ENCODE data around the gene MAP2K5.
A peak's percentile ranks its signal among the peaks of the same experiment; 100 is the strongest.

Gene MAP2K5

DNA sequence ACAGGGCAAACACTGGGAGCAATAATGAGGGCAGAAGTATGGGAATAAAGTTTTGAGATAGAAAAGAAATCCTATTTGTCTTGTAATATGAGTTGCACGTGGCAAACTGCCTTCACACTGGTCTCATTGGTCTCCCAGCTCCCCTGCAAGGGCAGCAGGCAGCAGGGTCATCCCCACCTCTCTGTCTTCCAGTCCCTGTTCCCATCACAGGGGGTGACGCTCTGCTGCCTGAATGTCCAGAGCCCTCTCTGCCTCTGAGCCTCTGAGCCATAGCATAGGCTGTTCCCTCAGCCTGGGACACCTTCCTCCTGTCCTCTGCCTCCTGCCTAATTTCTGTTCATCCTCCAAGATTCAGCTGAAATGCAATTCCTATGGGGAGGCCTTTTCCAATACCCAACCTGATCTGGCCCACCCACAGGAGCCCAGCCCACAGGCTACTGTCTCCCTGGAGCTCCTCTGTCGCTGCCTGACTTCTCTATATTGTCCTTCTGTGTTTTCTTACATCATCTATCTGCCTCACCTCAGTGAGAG lies 270.7 kb downstream of the MAP2K5 start:
- DNase-seq, result no peak

DNA sequence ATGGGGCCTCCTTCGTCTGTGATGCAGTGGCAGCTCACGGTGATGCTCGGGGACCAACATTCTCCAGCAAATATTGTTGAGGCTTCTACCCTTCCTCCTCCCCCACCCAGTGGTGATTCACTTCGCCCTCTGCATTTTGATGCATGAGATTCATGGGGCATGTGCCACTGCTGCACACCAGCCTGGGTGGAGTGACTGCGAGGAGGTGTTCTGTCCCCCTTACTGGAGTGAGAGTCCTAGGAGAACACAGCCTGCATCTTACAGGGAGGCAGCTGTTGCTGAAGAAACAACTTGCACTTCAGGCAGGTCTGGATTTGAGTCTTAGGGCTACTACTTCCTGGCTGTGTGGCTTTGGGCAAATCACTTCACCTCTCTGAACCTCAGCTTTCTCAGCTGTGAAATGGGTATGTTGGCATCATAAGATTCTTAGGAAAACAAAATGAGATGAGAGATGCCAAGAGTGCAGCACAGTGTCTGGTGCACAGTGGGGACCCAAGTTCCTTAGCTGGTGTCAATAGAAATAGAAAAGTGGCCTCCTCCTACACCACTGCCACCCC lies 272.6 kb downstream of the MAP2K5 start:
- DNase-seq, result no peak

DNA sequence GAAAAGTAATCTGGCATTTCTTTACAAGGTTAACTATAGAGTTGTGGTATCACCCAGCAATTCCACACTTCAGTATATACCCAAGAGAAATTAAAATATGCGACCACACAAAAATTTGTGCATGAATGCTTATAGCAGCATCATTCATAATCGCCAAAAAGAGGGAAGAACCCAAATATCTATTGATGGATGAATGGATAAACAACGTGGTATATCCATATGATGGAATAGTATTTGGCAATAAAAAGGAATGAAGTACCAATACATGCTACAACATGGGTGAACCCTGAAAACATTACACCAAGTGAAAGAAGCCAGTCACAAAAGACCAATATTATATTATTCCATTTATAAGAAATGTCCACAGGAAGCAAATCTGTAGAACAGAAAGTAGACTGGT lies 274.2 kb downstream of the MAP2K5 start:
- no peak for DNase-seq

DNA sequence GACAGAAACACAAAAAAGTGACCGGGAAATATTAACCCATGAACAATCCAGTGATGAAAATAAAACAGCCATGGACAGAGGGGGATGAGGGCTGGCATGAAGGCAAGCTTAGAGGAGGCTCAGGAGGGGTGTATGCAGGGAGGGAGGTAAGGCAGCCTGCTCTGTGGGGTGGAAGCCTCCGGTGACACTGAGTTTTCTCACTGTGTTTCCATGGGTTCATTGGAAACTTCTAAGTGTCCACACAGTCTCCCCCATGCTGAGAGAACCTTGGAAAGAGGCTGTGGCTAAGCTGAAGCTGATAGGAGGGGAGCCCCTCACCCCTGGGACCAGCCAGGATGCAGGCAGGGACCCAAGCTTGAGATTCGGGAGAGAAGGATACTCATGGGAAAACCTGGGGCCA lies 276.0 kb downstream of the MAP2K5 start:
- no peak for DNase-seq

DNA sequence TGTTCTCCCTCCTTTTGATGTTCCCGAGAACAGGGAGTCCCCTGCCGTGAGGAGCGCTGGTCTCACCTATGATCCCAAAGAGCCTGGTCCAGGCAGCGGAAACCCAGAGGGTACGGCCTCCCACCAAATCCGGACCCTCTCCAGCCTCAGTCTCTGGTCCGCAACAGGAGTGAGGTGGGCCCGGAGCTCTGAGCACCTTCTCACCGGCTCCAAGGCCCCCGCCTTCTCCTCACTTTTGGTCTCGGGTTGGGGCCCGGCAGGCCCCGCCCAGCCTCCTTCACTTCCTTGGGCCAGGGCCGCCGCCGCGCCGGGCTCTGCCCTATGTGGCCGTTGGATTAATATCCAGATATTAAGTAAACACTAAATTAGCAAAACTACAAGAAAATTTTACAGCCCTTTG lies 277.1 kb downstream of the MAP2K5 start:
- no peak for DNase-seq

DNA sequence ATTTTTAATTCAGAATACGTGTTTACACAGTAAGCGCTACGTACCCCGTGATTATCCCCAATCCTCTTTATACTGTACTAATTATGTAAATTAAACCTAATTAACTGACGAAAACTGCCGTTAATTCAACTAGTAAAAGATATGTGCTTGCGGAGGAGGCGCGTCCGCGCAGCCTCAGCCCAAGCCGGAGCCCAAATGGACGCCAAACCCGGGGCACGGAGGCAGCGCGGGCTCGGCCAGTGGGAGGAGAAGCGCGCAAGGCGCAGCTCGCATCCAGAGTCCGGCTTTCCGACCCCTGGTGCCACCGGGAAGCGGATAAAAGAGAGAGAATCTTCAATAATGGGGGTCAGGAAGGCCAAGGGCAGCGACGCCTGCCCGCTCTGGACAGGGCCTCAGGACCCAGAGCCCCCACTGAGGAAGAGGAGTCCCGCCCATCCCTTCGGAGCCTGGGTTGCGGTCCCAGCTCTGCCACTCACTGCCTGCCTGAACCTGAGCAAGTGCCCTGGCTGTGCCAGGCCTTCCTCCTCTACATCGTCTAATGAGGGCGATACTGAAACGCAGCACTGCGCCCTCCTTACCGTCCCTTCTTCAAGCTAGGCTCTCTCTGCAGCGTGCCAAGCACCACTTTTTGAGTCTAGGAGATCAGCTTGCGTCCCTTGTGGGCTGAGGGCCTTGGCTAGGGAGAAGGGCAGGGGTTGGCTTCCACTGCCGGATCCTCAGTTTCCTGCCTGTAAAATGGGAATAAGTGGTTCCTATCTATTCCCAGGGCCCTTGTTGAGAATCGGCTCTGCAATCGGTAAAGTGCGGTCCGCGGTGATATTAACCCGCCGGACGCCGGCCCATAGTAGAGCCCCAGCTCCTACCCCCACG lies 277.9 kb downstream of the MAP2K5 start:
- no peak for DNase-seq

DNA sequence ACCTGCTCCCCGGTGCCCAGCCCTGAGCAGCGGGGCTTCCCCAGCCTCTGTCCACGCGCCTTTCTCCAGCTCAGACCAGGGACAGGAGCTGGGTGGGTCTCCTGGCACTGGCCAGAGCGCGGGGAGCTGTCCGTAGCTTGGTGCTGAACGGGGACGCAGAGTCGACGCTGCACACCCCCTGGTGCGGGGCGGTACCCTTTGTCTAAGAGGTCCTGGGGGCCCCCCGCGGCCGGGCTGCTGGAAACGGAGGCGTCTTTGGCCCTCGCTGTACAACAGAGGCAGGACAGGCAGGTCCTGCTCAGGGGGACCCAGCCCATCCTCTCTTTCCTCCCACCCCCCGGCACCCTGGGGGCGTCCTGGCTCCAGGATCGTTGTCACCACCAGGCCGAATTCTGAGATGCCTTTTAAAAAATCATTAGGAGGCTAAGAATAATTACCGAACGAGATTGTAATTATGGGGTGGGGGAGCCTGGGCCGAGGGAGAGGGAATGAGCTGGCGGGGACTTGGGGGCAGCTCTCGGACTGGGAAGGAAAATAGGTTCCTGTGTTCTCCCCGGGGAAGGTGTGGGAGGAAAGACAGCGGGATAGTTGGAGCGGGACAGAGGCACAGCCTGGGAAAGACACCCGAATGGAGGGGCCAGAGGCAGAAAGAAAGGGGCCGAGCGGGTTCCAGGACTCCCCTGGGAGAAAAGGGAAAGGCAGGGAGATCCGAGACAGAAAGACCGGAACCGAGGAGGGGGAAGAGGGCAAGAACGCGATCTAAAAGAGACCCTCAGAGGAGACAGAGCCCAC lies 278.7 kb downstream of the MAP2K5 start:
- DNase-seq, result peak; percentile 12

DNA sequence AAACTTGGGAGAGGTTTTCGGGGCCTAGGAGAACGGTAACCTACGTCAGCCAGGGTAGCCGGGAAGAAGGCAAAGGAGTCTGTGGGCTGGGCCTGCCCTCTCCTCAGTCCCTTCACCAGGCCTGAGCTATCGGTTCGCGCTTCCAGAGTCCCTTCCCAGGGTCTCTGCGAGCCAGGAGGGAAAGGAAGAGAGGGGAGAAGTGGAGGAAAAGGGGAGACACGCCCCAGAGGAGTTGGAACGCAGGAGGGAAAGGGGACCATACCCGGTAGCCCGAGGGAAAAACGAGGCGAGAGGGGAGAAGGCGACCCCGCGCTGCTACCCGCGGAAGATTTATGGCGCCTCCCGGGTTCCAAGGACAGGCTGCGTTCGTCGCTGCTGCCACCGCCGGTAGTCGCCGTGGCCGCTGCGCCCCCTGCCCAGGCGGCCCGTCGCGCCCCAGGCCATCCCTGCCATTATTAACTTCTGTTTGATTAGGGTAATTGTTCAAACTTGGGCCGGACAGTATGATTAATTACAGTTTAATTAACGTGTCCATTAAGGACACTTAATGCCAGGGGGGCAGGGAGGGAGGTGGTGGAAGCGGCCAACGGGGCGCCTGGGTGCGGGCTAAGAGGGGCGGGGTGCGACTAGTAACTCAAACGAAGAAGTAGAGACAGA lies 279.4 kb downstream of the MAP2K5 start:
- DNase-seq, result no peak

DNA sequence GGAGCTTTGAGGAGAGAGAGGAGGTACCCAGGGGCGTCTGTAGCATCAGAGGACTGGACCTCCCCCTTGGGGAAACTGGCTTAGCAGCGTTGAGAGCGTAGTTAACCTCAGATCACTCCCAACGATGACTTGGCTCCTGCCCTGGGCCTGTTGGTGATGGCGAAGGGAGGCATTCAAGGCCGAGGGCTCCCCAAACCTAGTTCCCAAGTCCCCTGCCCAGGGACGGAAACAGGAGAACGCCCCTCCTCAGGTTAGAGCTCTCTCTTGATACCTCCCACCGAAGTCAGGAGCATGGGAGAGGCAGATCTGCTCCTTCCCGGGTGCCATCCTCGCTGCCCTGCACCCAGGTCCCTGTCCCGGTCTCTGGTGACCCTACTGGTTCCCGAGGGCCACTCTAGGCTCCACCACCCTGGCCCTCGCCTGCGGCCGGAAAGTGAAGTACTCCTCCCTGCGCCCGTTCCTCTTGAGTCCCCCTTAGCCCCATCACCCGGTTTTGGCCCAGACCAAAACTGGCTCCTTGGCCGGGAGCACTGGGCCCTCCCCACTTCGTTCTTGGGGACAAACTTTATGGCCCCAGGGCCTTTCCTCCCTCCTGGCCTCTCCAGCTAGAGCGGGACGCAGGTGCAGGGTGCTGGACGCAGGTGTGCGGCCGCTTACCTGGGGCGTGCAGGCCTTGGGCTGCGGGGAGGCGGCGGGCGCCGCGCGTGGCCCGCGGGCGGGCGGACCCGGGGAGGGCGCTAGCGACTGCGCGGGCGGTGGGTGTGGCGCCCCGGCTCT lies 280.2 kb downstream of the MAP2K5 start:
- DNase-seq, result no peak

DNA sequence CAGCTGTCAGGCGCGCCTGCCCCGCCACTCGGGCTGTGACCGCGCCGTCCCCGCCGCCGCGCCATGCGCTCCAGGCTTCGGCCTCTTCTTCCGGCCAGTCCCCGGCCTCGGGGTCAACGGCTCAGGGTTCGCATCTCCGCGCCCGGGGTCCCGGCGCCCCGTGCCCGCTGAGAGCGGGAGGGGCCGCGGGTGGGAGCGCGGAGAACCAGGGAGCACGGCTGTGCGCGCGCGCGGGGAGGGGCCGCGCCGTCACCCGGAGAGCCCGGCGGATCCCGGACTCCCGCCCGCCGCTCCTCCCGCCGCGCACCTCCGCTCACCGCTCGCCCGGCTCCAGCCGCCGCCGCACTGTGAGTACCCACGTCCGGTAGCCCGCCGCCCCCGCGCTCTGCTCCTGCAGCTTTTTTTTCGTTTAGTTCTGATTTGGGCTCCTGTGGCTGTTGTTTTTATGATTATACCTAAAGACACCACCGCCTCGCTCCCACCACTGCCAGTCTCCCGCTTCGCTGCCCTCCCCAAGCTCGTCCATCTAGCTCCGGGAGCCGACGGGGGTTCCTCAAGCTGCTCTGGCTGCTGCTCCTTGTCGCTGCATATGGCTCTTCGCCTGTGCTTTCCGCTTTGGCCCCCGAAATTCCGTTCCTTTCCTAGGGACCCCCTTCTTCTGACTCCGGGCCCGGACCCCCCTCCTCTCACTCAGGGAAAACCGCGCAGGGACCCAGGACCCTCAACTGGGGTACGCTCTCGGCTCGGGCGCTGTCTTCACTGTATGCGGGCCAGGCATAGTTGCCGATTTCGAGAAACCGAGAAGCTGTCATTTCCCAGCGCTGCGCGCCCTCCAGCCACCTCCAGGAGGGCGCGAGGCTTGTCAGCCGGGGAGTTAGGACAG lies 281.1 kb downstream of the MAP2K5 start:
- no peak for DNase-seq

DNA sequence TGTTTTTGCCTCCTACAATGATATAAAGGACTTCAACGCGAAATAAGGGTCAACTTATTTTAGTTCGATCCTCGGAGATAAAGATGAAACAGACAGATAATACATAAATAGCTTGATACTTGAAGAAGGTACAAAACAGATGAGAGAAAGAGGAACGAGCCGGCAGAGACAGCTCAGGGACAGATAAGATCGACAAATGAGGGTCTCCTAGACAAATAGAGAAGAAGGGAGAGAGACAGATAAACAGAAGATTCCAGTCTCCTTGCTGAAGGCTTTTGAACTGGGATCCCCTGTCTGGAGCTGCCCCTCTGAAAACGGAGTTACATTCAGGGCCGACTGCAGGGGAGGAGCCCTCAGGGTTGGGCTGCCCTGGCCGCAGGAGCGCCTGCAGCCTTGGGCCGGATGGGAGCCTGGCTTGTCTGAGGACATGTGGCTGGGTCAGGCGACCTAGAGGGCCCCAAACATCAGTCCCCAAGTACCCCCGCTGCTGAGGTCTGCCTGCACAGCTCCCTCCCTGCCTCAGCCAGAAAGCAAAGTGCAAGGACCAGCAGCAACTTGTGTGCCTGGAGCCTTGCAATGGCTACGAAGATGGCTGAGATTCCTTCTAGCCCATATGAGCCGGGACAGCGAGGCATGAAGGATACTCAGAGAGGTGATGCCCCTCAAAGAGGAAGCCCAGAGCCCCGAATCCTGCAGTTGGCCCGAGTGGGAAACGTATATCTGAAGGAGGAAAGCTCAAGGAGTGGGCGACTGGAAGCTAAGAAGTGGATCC lies 281.9 kb downstream of the MAP2K5 start:
- DNase-seq, result no peak

DNA sequence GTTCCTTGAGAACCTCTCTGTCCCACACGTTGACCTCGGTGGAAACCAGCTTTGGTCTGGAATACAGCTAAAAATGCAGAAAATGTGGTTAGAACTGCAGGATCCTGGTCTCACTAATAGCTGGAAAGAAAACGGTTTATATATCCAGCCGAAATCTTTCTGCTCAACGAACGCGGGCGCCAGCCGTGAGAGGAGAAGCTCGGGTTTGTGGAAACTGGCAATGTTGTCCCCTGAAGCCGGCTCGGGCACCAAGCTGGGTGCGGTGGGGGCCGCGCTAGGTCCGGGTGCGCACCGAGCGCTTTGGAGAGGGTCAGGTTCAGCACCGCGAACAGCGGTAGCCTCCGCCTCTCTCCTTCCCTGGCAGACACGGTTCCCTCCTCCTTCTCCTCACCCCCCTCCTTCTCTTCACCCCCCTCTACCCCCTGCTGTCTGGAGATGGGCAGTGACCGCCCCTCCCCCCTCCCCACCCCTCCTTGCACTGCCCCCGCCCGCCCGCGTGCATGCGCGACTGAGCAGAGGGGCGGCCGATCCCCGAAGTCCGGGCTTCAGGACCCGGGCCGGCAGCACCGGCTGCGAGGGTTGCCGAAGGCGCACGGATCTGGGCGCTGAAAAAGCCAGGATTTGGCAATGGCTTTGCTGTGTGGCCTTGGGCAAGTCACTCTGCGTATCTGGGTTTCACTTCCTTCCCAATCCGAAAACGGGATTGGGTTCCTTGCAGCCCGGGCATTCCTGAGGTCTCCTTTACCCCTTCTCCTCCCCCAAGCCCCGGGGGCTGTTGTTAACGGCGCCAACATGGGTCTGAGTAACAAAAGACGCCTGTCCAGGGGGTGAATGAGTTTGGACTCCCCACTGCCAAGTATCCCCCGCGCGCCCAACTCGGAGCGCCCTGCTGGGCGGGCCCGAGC lies 282.7 kb downstream of the MAP2K5 start, which contains the start of gene SKOR1:
Gene SKOR1, plus strand, starts transcription at position 534 of the 905 bp plus-strand sequence. Its CDS starts 94 bp downstream, at position 628.
- DNase-seq, result peak; percentile 13

DNA sequence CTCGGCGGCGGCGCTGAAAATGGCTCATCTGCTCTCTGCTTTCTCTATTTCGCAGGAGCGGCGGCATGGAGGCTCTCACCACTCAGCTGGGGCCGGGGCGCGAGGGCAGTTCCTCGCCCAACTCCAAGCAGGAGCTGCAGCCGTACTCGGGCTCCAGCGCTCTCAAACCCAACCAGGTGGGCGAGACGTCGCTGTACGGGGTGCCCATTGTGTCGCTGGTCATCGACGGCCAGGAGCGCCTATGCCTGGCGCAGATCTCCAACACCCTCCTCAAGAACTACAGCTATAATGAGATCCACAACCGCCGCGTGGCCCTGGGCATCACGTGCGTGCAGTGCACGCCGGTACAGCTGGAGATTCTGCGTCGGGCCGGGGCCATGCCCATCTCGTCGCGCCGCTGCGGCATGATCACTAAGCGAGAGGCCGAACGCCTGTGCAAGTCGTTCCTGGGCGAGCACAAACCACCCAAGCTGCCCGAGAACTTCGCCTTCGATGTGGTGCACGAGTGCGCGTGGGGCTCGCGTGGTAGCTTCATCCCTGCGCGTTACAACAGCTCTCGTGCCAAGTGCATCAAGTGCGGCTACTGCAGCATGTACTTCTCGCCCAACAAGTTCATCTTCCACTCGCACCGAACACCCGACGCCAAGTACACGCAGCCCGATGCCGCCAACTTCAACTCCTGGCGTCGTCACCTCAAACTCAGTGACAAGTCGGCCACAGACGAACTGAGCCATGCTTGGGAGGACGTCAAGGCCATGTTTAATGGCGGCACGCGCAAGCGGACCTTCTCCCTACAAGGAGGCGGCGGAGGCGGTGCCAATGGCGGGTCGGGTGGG lies 283.6 kb downstream of the MAP2K5 start:
- no peak for DNase-seq

DNA sequence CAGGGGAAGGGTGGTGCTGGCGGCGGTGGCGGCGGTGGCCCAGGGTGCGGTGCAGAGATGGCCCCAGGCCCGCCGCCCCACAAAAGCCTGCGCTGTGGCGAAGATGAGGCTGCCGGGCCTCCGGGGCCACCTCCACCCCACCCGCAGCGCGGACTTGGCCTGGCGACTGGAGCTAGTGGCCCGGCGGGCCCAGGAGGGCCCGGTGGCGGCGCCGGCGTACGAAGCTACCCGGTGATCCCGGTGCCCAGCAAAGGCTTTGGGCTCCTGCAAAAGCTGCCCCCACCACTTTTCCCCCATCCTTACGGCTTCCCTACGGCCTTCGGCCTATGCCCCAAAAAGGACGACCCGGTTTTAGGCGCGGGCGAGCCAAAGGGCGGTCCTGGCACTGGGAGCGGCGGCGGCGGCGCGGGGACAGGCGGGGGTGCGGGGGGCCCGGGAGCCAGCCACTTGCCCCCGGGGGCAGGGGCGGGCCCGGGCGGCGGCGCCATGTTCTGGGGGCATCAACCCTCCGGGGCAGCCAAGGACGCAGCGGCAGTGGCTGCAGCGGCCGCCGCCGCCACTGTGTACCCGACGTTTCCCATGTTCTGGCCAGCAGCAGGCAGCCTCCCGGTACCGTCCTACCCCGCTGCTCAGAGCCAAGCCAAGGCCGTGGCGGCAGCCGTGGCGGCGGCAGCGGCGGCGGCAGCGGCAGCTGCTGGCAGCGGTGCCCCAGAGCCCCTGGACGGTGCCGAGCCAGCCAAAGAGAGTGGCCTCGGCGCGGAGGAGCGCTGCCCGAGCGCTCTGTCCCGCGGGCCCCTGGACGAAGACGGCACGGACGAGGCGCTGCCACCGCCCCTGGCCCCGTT lies 284.4 kb downstream of the MAP2K5 start:
- DNase-seq, result no peak

DNA sequence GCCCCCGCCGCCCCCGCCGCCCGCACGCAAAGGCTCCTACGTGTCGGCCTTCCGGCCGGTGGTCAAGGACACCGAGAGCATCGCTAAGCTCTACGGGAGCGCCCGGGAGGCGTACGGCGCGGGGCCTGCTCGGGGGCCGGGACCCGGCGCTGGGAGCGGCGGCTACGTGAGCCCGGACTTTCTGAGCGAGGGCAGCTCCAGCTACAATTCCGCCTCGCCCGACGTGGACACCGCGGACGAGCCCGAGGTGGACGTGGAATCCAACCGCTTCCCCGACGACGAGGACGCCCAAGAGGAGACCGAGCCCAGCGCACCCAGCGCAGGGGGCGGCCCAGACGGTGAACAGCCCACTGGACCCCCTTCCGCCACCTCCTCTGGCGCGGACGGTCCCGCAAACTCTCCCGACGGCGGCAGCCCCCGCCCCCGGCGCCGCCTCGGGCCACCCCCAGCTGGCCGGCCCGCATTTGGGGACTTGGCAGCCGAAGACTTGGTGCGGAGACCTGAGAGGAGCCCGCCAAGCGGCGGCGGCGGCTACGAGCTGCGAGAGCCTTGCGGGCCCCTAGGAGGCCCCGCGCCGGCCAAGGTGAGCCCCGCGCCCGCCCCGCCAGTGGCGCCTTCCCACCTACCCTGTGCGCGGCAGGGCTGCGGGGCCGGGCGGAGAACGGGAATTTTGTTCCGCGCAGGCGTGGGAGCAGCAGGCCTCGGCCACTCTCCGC lies 285.2 kb downstream of the MAP2K5 start:
- DNase-seq, result no peak

DNA sequence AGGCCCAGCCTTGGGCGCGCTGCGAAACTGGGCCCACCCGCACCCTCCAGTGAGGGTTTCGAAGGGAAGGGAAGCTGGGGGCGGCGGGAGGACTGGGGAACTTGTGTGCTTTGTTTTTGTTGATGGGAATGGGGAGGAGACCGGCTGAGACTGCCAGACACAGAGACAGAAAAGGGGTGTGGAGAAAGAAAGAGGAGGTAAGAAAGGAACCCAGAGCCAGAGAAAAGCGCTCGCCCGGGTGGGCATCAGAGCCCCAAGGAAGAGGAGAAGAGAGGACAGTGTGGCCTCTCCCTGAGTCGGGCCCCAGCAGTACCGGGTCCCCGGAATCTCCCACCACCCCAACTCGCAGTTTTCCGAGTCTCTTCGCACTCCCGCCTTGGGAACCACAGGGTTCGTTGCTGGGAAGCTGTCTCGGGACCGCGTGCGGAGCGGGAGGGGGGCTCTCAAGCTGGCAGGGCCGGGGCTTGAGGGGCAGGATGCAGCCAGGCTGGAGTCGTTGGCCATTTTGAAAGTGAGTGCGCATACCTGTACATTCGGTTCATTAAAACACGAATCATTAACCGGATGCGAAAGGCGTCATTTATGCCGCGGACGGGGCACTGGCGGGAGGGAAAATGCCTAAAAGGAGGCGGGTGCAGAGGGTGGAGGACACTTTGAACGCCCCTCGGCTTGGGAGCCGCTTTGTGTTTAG lies 285.9 kb downstream of the MAP2K5 start:
- no peak for DNase-seq

All from T1000 (cell line).